BJ (cell line): ENCODE results near the gene CTNND2. TPM values are rescaled to one million over a fixed set of nuclear protein-coding genes. Genes with fewer than 3 reads are reported as not detected.

Experiments
- CTCF ChIA-PET: fragments of 350-600 bp; formaldehyde crosslinking; extraction: SDS; loops from one replicate; lab custom pipeline; 2021; ENCODE audit warnings: antibody characterized with exemption, inconsistent platforms; lab: Yijun Ruan, JAX
- POLR2A ChIA-PET: fragments of 300-600 bp; sonication (Branson Sonifier 250); formaldehyde crosslinking; extraction: SDS; loops from one replicate; lab custom pipeline; 2021; ENCODE audit warnings: antibody characterized with exemption; lab: Charles Lee
- DNase-seq: peaks from one replicate; pipeline ENCODE4 v3.0.0-alpha.2; 2011; ENCODE audit warnings: low read depth
- H3K27me3 ChIP-seq: 2 replicates; pipeline ENCODE4 v1.6.0; 2011; ENCODE audit warnings: low read length; ENCODE audit not compliant: control insufficient read depth, insufficient read depth
- H3K36me3 ChIP-seq: 2 replicates; pipeline ENCODE4 v1.5.1; 2011; ENCODE audit warnings: low read length; ENCODE audit not compliant: control insufficient read depth, insufficient read depth
- H3K4me3 ChIP-seq: 2 replicates; pipeline ENCODE4 v1.5.1; 2011; ENCODE audit warnings: low read depth, mild to moderate bottlenecking, control low read depth, low read length
- polyA plus RNA-seq: library from polyadenylated mRNA; depleted of rRNA; stranded (reverse); fragments of >200 nt; gene quantifications from 2 replicates; pipeline ENCODE4 v1.2.3, GENCODE V29; 2011
- TF ChIP-seq, protein P1 (sequence below): IDR thresholded peaks from 2 replicates; pipeline ENCODE4 v1.5.1; 2011; ENCODE audit warnings: low read depth, mild to moderate bottlenecking, control low read depth, inconsistent platforms, low read length, moderate library complexity; ENCODE audit not compliant: insufficient read depth

Gene CTNND2
- polyA plus RNA-seq, 1 experiment, result not detected

GRCh38 chr5:10985091-10985720 is 919.0 kb downstream of the CTNND2 start:
- TF ChIP-seq, protein P1, sequence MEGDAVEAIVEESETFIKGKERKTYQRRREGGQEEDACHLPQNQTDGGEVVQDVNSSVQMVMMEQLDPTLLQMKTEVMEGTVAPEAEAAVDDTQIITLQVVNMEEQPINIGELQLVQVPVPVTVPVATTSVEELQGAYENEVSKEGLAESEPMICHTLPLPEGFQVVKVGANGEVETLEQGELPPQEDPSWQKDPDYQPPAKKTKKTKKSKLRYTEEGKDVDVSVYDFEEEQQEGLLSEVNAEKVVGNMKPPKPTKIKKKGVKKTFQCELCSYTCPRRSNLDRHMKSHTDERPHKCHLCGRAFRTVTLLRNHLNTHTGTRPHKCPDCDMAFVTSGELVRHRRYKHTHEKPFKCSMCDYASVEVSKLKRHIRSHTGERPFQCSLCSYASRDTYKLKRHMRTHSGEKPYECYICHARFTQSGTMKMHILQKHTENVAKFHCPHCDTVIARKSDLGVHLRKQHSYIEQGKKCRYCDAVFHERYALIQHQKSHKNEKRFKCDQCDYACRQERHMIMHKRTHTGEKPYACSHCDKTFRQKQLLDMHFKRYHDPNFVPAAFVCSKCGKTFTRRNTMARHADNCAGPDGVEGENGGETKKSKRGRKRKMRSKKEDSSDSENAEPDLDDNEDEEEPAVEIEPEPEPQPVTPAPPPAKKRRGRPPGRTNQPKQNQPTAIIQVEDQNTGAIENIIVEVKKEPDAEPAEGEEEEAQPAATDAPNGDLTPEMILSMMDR, result no peak
- ChIA-PET CTCF (no interaction called here), POLR2A (no interaction called here)
- no peak for DNase-seq
- Histone ChIP-seq H3K4me3 (no peak overlapping the region), H3K36me3 (no peaks in the 10 kb centered on the region), H3K27me3 (peaks cover 15% of the 10 kb centered on the region)

- peaks cover 8% of the 10 kb centered on the region for H3K27me3 ChIP-seq
- no peak overlapping the region for H3K4me3 ChIP-seq
- H3K36me3 ChIP-seq, result no peaks in the 10 kb centered on the region
- no peak for DNase-seq
- CTCF ChIA-PET, result no interaction called here
- POLR2A ChIA-PET, result no interaction called here
- TF ChIP-seq, protein P1, result no peak
Observed at GRCh38 chr5:10984021-10984715, 920.1 kb downstream of the CTNND2 start.

GRCh38 chr5:10982626-10983025 is 921.6 kb downstream of the CTNND2 start:
- TF ChIP-seq, protein P1, result no peak
- DNase-seq, result no peak
- peaks cover 6% of the 10 kb centered on the region for H3K27me3 ChIP-seq
- ChIA-PET CTCF (no interaction called here), POLR2A (no interaction called here)
- H3K4me3 ChIP-seq, result no peak overlapping the region
- H3K36me3 ChIP-seq, result no peaks in the 10 kb centered on the region

DNA sequence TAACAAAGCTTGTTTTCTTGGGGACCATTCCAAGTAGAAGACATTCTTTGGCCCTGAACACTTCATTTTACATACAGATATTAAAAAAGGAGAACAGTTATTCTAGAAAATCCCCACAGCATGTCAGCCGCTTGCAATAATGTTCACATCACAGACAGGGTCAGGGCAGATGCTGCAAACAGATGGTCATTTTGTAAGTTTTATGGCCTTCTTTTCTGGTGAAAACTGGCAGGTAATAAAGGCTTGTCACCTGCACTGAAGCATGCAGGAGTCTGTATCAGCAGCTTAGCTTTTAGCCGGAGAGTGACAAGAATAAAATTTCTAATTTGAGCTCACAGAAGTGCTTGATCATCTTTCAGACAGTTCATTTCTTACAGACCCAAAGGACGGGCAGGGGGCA is 922.3 kb downstream of the CTNND2 start:
- TF ChIP-seq, protein P1, result no peak
- POLR2A ChIA-PET, result no interaction called here
- DNase-seq, result no peak
- CTCF ChIA-PET, result no interaction called here
- no peak overlapping the region for H3K4me3 ChIP-seq
- H3K27me3 ChIP-seq, result peaks cover 4% of the 10 kb centered on the region; the same call in 1 of the 2 replicates
- no peaks in the 10 kb centered on the region for H3K36me3 ChIP-seq

- no peak for DNase-seq
- no peaks in the 10 kb centered on the region for H3K36me3 ChIP-seq
- TF ChIP-seq, protein P1, result no peak
- POLR2A ChIA-PET, result no interaction called here
- CTCF ChIA-PET, result interaction anchor here (1.2 to 2.3 kb wide), 2 partner anchors 11 to 24 kb away, joined by 3 to 8 read pairs; no protein-coding TSS in a partner anchor
- H3K4me3 ChIP-seq, result no peak overlapping the region
- no peaks in the 10 kb centered on the region; the same call in 1 of the 2 replicates for H3K27me3 ChIP-seq
Observed at GRCh38 chr5:10977011-10977410, 927.2 kb downstream of the CTNND2 start.
